ENCODE results near the gene ZBED5. TPM values are rescaled to one million over a fixed set of nuclear protein-coding genes. Genes with fewer than 3 reads are reported as not detected.

The ZBED5 gene
- total and polyA plus RNA-seq, 9 of the 15 experiments (the other 6 are each of a cell fraction or from before 2014, with no cell fraction given): 12.4 to 70.7 (median 26.8) TPM

DNA sequence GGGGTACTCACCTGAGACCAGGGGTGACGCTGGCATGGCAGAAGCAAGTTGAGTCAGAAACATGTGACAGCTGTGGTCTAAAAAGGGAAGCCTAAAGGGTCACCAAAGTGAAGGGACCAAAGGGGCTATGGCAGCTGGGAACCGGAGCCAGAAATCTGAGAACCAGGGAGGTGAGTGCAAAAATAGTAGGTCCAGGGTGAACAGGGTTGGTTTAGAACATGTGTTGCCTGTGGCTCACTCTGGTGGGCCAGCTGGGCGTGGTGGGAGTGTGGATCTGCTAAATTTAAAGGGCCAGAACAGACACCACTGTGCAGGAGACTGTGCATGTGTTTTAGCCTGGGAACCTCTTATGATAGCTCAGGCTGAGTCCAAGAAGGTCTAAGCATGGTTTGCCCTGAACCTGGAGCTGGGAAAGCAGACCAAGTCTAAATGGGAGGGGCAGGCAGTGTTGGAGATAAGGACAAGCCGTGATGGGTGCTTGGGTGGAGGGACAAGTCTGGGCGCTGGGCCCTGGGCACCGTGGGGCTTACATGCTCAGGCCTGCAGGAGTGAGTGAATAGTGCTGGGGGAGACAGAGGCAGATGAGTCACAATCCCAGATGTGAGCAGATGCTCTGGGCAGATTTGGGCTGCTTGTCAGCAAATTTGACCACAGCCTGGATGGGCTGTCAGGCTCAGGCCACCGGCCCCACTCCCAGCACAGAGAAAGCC lies 41.4 kb upstream of the ZBED5 start (continued):
- TF ChIP-seq, protein P1, sequence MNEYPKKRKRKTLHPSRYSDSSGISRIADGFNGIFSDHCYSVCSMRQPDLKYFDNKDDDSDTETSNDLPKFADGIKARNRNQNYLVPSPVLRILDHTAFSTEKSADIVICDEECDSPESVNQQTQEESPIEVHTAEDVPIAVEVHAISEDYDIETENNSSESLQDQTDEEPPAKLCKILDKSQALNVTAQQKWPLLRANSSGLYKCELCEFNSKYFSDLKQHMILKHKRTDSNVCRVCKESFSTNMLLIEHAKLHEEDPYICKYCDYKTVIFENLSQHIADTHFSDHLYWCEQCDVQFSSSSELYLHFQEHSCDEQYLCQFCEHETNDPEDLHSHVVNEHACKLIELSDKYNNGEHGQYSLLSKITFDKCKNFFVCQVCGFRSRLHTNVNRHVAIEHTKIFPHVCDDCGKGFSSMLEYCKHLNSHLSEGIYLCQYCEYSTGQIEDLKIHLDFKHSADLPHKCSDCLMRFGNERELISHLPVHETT (CRISPR knock-in tag; conservative IDR thresholded peaks at IDR 0.05 in 1 of 2, IDR thresholded peaks at IDR 0.05 in 1 of 2): peak in 1 of 2 experiments; percentile 65; a peak in 1 of 4 replicates
- TF ChIP-seq KDM4B (IDR thresholded peaks at IDR 0.05; ENCODE audit: borderline replicate concordance in 2 of 2, low read depth in 1 of 2) (no peak), NR2C1 (IDR thresholded peaks at IDR 0.05) (no peak), NR2C1 (tag; IDR thresholded peaks at IDR 0.05) (no peak), TAL1 (IDR thresholded peaks at IDR 0.05) (peak; percentile 88), ZNF830 (CRISPR knock-in tag; IDR thresholded peaks at IDR 0.05) (no peak), TGIF2 (CRISPR knock-in tag; IDR thresholded peaks at IDR 0.05) (no peak), ZNF23 (CRISPR knock-in tag; IDR thresholded peaks at IDR 0.05) (no peak), HDAC3 (IDR thresholded peaks at IDR 0.05; ENCODE audit: borderline replicate concordance, partially characterized antibody) (peak; percentile 80), MAFK (IDR thresholded peaks at IDR 0.05; ENCODE audit: low read length) (peak; percentile 83), BDP1 (IDR thresholded peaks at IDR 0.05; ENCODE audit: insufficient read depth, insufficient read length) (no peak), SRSF9 (IDR thresholded peaks at IDR 0.05; ENCODE audit: borderline replicate concordance, low read depth, low read length) (no peak), SMARCA5 (IDR thresholded peaks at IDR 0.05) (no peak), ZNF444 (CRISPR knock-in tag; IDR thresholded peaks at IDR 0.05) (no peak), ATF1 (CRISPR knock-in tag; IDR thresholded peaks at IDR 0.05) (no peak), ATF1 (tag; IDR thresholded peaks at IDR 0.05) (no peak; the same call in 1 of the 2 replicates), TAF7 (tag; IDR thresholded peaks at IDR 0.05) (0 out of 2 replicates have a peak, but pooled peaks have one; percentile 8), ZNF79 (CRISPR knock-in tag; IDR thresholded peaks at IDR 0.05; ENCODE audit: low read depth) (no peak), ZBTB1 (CRISPR knock-in tag; IDR thresholded peaks at IDR 0.05; ENCODE audit: borderline replicate concordance, low read depth) (0 out of 2 replicates have a peak, but pooled peaks have one; percentile 21), RBM39 (optimal IDR thresholded peaks at IDR 0.05; ENCODE audit: low read depth, low read length) (no peak), CC2D1A (IDR thresholded peaks at IDR 0.05) (peak; percentile 83; the same call in 1 of the 2 replicates), LCOR (CRISPR knock-in tag; IDR thresholded peaks at IDR 0.05) (peak; percentile 88; the same call in 1 of the 2 replicates), SOX6 (IDR thresholded peaks at IDR 0.05) (peak; percentile 69), MYNN (IDR thresholded peaks at IDR 0.05) (peak; percentile 96), MYNN (CRISPR knock-in tag; IDR thresholded peaks at IDR 0.05) (no peak), KHSRP (IDR thresholded peaks at IDR 0.05) (no peak), ELF2 (CRISPR knock-in tag; IDR thresholded peaks at IDR 0.05) (no peak), TCFL5 (CRISPR knock-in tag; conservative IDR thresholded peaks at IDR 0.05) (no peak), POLR2G (IDR thresholded peaks at IDR 0.05; ENCODE audit: low read depth, low read length) (peak; percentile 66)
- TF ChIP-seq, protein P2, sequence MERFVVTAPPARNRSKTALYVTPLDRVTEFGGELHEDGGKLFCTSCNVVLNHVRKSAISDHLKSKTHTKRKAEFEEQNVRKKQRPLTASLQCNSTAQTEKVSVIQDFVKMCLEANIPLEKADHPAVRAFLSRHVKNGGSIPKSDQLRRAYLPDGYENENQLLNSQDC (CRISPR knock-in tag; IDR thresholded peaks at IDR 0.05): no peak
- TF ChIP-seq, protein P3, sequence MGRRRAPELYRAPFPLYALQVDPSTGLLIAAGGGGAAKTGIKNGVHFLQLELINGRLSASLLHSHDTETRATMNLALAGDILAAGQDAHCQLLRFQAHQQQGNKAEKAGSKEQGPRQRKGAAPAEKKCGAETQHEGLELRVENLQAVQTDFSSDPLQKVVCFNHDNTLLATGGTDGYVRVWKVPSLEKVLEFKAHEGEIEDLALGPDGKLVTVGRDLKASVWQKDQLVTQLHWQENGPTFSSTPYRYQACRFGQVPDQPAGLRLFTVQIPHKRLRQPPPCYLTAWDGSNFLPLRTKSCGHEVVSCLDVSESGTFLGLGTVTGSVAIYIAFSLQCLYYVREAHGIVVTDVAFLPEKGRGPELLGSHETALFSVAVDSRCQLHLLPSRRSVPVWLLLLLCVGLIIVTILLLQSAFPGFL (CRISPR knock-in tag; IDR thresholded peaks at IDR 0.05): no peak; the same call in 1 of the 2 replicates
